DMS79 (cell line): ENCODE measurements around the gene KCTD13.
"Not testable (repeated sequence)": the region's sequence is repeated elsewhere in the genome, so short reads cannot be mapped to it uniquely, and the experiment has no call there.

Experiments
- DNase-seq: peaks from one replicate; lab custom pipeline; 2025; lab: John Stamatoyannopoulos, UW

Gene KCTD13

GRCh38 chr16:29877266-29877961 lies 48.6 kb downstream of the KCTD13 start:
- no peak for DNase-seq

- DNase-seq = no peak
These were observed 49.3 kb downstream of the KCTD13 start for GRCh38 chr16:29876594-29877249.

DNA sequence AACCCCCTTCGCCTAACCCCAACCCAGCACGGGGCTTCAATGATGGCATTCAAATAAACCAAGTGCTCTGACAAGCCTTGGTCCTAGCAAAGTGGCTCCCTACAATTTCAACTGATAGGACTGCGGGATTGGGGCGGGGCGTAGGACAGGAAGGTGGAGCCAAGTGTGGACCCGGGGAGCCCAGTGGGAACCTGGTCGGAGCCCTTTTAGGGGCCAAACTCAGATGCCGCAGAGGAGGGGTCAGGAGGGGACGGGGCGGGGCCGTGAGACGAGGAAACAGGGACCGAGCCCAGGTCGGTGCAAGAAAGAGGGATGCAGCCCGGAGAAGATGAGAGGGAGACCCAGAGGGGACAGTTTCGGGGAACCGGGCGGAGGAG lies 49.8 kb downstream of the KCTD13 start:
- no peak for DNase-seq

DNA sequence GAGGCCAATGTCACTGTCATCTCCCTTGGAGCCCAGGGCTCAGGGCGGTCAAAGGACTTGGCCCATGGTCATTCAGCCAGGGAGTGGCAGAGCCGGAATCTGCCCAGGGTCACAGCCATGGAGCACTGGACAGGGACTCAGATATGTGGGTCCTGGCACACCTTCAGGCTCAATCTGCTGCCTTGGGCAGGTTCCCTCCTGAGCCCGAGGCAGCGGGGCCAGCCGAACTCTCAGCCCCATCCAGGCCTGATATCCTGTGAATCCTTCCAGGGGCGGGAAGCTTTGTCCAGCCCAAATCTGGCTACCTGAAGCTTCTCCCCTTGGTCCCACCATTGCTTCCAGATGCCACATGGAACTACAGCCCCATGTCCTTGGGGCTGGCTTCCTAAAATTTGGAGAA lies 50.8 kb downstream of the KCTD13 start:
- DNase-seq = no peak

- DNase-seq = no peak
These were observed 52.7 kb downstream of the KCTD13 start for GRCh38 chr16:29873319-29873718.

DNA sequence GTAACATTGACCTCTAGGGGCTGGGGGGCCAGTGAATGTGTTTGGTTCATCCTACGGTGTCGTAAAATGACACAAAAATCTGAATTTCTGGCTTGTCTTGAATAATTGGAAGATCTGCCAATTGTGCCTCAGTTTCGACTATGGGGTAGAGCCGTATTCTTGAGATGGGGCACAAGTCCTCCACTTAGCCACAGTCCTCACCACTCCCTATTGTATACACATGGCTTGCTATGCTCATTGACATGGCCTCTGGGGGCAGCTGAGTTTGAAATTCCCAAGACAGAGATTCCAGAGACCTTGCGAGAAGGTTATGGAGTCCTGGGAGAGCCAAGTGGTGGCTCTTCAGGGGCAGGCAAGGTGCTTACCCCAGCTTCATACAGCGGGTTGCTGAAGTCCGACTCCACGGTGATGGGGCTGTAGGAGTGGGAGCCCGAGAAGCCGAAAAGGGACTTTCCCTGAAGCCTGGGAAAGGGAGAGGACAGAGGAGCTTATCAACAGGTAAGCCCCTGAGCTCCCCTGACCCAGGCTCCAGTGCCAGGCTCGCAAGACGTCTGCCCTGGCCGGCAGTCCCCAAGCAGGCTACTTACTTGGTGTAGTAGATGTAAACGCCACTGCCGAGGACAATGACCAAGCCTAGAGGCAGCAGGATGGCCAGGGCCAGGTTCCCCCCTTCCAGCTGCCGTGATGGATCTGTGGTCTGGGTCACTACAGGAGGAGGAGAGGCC lies 54.0 kb downstream of the KCTD13 start:
- no peak for DNase-seq

GRCh38 chr16:29869067-29869466 lies 57.0 kb downstream of the KCTD13 start:
- DNase-seq = not testable (repeated sequence)

GRCh38 chr16:29868396-29869009 lies 57.5 kb downstream of the KCTD13 start:
- DNase-seq = no peak

GRCh38 chr16:29864205-29864604 lies 61.8 kb downstream of the KCTD13 start:
- no peak for DNase-seq

DNA sequence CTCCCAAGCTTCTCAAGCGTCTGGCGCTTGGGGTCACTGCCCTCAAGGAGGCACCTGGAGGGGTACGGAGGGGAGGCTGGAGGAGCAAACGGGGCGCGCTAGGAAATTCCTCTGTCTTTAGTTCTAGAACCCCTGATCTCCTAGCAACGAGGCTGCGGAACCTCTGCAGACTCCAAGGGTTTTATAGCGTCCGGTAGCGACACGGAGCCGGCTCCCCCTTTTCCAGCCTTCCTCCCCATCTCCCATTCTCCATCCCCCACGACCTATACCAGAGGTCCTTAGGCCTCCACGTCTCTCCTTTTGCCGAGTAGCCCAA lies 62.4 kb downstream of the KCTD13 start:
- DNase-seq = no peak

GRCh38 chr16:29862884-29863668 lies 63.0 kb downstream of the KCTD13 start, which contains the start of gene CDIPT:
TSS of gene CDIPT (minus strand) at chr16:29863226. CDS start at chr16:29862857, 369 bp downstream.
- peak; percentile 96 for DNase-seq

DNA sequence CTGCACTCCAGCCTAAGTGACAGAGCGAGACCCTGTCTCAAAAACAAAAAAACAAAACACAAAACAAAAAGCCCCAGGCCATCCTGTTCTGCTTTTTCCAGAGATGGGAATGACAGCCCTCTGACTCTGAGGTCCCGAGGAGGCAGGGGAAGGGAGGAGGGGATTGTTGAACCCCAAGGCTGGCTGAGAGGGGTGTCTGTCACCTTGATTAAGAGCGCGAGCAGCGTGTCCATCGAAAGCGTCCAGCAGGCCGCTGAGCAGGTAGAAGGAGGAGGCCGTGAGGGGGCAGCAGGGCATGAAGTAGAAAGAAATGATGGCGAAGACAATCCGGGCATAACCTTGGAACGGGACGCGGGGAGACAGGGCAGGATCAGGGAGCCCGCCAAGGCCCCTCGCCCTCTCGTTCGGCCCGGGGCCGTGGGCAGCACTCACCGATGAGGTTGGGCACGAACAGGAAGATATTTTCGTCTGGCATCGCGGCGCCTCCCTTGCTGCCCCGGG lies 63.6 kb downstream of the KCTD13 start:
- no peak for DNase-seq

- no peak for DNase-seq
These were observed 65.8 kb downstream of the KCTD13 start for GRCh38 chr16:29860218-29860617.

GRCh38 chr16:29858974-29859373 lies 67.1 kb downstream of the KCTD13 start:
- no peak for DNase-seq

- DNase-seq = no peak
These were observed 67.7 kb downstream of the KCTD13 start for GRCh38 chr16:29858149-29858849.

- no peak for DNase-seq
These were observed 68.8 kb downstream of the KCTD13 start for GRCh38 chr16:29857133-29857760.
